Muscle layer of duodenum (tissue), 2 donors: ENCODE measurements around the gene GLI2.

Source experiments
- H3K27ac ChIP-seq: one replicate; pipeline ENCODE4 v1.7.0; 2013; ENCODE audit warnings: mild to moderate bottlenecking, low read length
- H3K27me3 ChIP-seq: one replicate; pipeline ENCODE4 v1.7.0; 2013; ENCODE audit warnings: low read depth, mild to moderate bottlenecking, control low read depth, low read length
- H3K36me3 ChIP-seq, 2 donors: one replicate each; pipeline ENCODE4 v1.7.0; 2013; ENCODE audit warnings: low read length in 2 of 2, control low read depth in 1 of 2, mild to moderate bottlenecking in 1 of 2; ENCODE audit not compliant: insufficient read depth in 2 of 2, control insufficient read depth in 1 of 2
- H3K4me1 ChIP-seq, 2 donors: one replicate each; pipeline ENCODE4 v1.7.0; 2013; ENCODE audit warnings: low read length in 2 of 2, mild to moderate bottlenecking in 2 of 2, control low read depth in 1 of 2, moderate library complexity in 1 of 2; ENCODE audit not compliant: insufficient read depth in 2 of 2, control insufficient read depth in 1 of 2
- H3K4me3 ChIP-seq, 2 donors: one replicate each; pipeline ENCODE4 v1.7.0; 2013; ENCODE audit warnings: low read length in 2 of 2, low read depth in 1 of 2, mild to moderate bottlenecking in 1 of 2
- H3K9me3 ChIP-seq, 2 donors: one replicate each; pipeline ENCODE4 v1.7.0; 2013; ENCODE audit warnings: low read length in 2 of 2, control low read depth in 1 of 2, mild to moderate bottlenecking in 1 of 2; ENCODE audit not compliant: control insufficient read depth in 1 of 2
- donor health status: healthy.

The GLI2 gene

DNA sequence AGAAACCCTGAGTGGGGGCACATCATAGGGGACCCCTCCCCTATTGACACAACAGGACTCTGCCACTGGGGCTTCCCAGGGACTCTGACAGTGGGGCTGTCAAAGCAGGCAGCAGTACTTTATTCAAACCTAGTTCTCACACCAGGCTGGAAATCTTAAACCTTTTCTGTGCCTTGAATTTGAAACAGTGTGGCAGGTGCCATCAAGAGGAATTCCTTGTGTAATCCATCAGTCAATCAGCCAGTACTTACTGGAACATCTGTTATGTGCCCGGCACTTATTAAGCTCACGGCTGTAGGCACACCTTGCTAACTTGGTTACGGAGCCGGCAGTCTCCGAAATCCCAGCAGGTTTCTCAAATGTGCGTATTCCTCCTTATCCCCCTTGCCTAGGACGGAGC, 12.0 kb downstream of the GLI2 start:
- no peaks in the 10 kb centered on the region for H3K36me3 ChIP-seq
- H3K27me3 ChIP-seq = no peaks in the 10 kb centered on the region
- no peaks in the 10 kb centered on the region for H3K9me3 ChIP-seq
- no peak overlapping the region for H3K4me3 ChIP-seq
- H3K27ac ChIP-seq = no peak overlapping the region
- no peaks in the 10 kb centered on the region for H3K4me1 ChIP-seq

DNA sequence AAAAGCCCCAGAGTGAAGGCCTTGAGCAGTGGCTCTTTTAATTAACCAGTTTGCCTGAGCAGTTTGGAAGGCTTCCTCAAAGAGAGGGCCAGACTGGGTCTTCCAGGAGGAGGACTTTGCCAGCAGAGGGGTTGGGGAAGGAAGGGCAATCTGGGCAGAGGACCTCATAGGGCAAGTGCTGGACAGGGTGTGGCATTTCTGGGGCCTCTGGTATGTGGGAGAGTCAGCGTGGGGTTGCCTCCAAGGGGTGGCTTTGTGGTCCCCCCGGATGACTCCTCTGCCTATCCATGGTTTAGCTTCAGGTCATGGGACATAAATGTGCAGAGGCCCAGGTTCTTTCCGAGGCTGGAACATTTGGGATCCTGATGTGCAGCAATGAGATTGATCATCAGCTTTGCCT, 12.6 kb downstream of the GLI2 start:
- H3K4me1 ChIP-seq = no peaks in the 10 kb centered on the region
- no peaks in the 10 kb centered on the region for H3K9me3 ChIP-seq
- H3K27me3 ChIP-seq = no peaks in the 10 kb centered on the region
- H3K4me3 ChIP-seq = no peak overlapping the region
- no peak overlapping the region for H3K27ac ChIP-seq
- H3K36me3 ChIP-seq = no peaks in the 10 kb centered on the region

DNA sequence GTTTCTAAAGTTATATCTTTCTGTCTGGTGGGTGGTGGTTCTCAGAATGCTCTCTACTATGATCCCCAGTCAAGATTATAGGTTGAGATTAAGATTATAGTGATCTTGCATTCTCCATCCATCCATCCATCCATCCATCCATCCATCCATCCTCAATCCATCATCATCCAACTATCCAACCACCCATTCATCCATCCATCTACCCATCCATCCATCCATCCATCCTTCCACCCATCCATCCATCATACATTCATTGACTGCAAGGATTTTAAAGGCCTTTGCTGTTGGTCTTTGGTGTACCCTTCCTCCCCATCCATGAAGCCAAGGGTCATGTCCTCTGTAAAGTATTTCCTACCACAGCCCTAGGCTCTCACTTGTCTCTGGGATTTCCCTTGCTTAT, 13.1 kb downstream of the GLI2 start:
- Histone ChIP-seq H3K27ac (no peak overlapping the region), H3K9me3 (no peaks in the 10 kb centered on the region), H3K27me3 (no peaks in the 10 kb centered on the region), H3K4me1 (no peaks in the 10 kb centered on the region), H3K36me3 (no peaks in the 10 kb centered on the region), H3K4me3 (no peak overlapping the region)

DNA sequence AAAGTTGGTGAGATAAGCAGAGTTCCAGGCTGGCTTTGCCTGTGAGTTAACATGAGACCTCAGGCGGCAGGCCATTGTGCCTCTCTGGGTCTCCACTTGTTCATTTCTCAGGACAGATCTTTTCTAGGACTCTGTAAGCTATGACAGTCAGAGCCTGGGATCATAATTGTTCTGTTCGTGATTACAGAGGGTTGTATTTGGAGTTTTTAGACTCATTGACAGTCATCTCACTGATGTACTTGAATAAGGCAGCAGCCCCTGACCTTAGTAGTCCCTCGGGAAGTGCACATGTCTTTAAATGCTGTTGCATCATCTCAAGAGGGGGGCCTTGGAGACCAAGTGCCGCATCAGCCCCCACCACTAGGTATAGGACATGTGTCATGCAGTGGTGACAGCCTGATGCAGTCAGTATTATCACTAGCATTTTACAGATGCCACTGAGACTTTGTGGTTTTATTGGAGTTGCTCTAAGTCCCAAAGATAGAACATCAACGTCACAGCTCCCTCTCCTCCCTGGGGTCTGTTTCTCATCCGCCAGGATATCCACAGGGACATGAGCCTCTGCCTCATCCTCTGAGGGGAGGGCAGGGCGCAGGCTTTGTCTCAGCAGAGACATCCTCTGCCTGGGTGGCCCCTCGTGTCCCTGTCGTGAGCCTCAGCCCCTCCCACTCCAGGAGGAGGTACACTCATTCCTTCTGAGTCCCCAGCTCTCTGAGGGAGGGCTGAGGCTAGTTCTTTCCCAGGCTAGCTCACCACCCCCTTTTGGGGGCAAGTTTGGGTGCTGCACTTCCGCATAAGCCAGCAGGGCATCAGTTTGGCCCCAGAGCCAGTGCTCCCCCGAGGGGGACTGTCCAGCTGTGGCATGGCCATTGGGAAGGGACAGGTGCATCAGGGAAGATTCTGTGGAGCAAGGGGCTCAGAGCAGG, 14.1 kb downstream of the GLI2 start:
- no peaks in the 10 kb centered on the region for H3K27me3 ChIP-seq
- no peaks in the 10 kb centered on the region for H3K9me3 ChIP-seq
- no peaks in the 10 kb centered on the region for H3K4me1 ChIP-seq
- no peaks in the 10 kb centered on the region for H3K36me3 ChIP-seq
- H3K27ac ChIP-seq = no peak overlapping the region
- no peak overlapping the region for H3K4me3 ChIP-seq

DNA sequence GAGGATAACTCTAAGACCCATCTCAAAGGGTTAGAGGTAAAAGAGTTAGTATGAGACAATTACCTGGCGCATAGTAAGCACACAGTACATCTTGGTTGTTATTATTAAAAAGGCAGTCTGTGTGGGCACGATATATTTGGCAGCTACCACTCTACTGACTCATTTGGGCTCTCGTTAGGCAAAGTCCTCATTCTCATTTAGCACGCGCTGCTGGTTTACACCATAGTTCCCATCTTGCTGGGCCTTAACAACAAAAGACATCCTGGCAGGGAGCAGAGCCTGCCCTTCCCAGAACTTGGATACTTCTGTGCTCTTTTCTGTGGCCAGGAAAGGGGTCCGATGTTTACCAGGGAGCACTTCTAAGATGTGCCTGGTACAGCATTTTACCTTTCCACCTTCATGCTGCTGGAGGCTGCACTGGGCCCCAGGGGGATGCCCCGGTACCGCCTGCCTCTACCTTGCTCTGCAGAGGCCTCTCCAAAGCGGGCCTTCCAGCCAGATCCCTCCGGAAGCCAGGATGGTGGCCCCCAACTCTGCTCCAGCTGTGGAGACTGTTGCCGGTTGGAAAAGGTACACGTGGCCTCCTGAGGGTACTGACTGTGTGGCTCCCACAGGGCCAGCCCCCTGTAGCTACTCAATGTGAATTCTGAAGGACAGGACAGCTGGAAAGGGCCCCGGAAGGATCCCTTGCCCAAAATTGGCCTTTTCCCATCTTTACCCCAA, 15.0 kb downstream of the GLI2 start:
- Histone ChIP-seq H3K4me1 (no peaks in the 10 kb centered on the region), H3K4me3 (no peak overlapping the region), H3K27me3 (no peaks in the 10 kb centered on the region), H3K9me3 (no peaks in the 10 kb centered on the region), H3K27ac (no peak overlapping the region), H3K36me3 (no peaks in the 10 kb centered on the region)

DNA sequence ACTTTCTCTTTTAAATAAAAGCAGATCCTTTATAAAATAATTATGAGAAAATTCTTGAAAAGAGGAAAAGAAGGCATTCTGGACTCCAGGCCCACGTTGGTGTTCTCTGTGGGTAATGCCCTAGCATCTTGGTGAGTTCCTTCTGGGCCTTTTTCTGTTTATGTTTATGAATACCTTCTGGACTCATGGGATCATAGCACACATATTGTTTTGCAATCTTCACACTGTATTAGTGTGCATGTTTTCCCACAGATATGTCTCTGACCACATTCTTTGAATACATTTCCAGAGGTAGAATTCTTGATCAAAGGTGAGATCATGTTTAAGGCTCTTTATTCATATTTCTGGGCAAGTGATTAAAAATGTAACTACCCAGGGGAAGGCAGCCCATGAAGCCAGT, 15.9 kb downstream of the GLI2 start:
- H3K4me1 ChIP-seq = no peaks in the 10 kb centered on the region
- no peaks in the 10 kb centered on the region for H3K27me3 ChIP-seq
- no peaks in the 10 kb centered on the region for H3K9me3 ChIP-seq
- no peak overlapping the region for H3K27ac ChIP-seq
- no peaks in the 10 kb centered on the region for H3K36me3 ChIP-seq
- no peak overlapping the region for H3K4me3 ChIP-seq

DNA sequence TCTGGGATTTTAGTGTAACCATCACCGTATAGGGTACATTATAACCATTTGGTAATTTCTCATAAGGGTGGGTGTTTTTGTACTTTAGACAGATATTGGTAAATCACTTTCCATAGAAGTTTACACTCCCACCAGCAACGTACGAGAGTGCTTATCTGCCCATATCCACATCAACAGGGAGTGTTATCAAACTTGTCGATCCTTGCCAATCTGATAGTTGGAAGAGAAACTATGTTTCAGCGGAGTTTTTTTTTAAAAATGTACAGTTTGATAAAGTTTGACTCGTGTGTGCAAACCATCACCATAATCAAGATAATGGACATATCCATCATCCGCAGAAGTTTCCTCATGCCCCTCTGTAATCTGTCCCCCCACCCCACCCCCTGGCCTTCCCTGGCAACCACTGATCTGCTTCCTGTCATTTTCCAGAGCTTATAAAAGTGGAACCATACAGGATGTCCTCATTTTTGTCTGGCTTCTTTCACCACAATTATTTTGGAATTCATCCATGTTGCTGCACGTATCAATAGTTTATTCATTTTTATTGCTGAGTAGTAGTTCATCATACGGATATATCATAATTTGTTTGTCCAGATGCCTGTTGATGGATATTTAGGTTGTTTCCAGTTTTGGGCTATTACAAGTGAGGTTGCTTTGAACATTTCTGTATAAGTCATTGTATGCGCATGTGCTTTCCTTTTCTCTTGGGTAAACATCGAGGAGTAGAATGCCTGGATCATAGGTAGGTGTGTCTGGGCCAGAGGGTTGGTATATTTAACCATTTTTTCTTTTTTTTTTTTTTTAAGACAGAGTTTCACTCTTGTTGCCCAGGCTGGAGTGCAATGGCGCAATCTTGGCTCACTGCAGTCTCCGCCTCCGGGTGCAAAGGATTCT, 18.6 kb downstream of the GLI2 start:
- H3K4me3 ChIP-seq = no peak overlapping the region
- H3K9me3 ChIP-seq = no peaks in the 10 kb centered on the region
- no peaks in the 10 kb centered on the region for H3K27me3 ChIP-seq
- no peaks in the 10 kb centered on the region for H3K36me3 ChIP-seq
- H3K4me1 ChIP-seq = peaks cover 0 to 11% of the 10 kb centered on the region in 2 donors
- no peak overlapping the region for H3K27ac ChIP-seq

DNA sequence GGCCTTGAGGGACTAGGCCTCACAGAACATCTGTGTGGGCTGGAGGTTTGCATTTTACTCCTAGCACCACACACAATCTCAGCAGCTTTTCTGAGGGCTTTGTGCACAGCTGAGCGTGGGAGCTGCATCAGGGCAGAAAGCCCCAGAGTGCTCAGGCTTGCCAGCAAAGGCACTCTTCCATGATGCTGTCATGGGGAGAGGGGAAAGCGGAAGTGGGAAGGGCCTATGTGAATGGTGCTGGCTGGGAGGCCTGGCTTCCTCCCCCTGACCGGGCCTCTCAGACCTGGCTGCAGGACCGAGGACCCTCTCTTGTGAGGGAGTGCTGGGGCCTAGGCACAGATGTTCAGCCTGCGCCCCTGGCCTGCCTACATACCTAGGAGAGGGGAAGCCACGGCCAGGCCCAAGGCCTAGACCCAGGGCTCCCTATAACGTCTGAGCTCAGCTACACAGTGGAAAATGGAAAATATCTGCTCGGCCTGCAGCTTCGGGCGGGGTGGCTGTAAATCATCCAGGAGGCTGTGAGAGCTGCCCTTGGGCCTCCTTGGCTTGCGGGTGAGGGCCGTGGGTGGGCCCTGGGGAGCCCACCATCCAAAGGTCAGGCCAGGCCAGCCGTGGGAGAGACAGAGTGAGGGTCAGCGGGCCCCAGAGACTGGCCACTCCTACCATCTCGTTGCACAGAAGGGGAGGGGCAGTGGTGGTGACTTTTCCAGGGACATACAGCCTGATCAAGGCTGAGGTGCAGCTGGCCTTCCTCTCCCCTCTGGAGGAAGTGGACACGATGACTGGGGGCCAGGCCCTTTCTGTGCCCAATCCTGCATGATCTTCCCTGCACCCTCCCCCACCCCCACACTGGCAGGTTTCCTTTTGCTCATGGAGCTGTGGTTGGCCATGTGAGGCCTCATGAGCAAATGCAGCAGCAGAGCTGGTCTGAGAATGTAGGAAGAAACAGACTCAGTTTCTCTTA, 22.8 kb downstream of the GLI2 start:
- Histone ChIP-seq H3K36me3 (no peaks in the 10 kb centered on the region), H3K27me3 (no peaks in the 10 kb centered on the region), H3K4me1 (peaks cover 0 to 24% of the 10 kb centered on the region in 2 donors), H3K9me3 (no peaks in the 10 kb centered on the region), H3K4me3 (no peak overlapping the region), H3K27ac (no peak overlapping the region)

DNA sequence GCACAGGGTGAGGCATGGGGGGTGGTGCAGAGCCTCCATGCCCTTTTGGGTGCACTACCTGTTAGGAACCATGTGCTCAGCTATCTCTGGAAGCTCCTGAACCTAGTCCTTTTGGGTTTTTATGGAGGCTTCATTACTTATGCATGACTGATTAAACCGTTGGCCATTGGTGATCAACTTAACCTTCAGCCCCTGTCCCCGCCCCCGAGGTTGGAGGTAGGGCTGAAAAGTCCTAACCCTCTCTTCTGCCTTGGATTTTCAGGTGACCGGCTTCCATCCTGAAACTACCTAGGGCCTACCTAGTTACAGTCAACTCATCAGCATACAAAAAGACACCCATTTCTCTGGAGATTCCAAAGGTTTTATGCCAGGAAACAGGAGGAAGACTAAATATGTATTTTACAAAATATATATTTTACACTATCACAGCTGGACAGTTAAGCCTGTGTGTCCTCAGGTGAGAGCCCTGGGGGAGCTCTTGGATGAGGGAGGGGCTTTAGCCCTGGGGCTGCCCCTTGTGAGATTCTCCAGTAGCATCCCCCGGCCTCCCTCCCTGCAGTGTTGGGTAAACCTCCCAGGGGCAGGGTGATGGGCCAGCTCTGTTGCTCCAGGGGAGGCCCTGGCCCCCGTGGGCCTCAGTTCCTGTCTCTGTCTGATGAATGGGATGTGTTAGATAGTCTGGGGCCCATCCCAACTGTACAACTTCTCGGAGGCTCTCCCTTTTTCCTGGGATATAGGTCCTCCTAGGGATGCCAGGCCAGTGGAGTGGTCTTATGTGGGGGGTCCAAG, 24.1 kb downstream of the GLI2 start:
- Histone ChIP-seq H3K27me3 (no peaks in the 10 kb centered on the region), H3K36me3 (no peaks in the 10 kb centered on the region), H3K27ac (no peak overlapping the region), H3K9me3 (no peaks in the 10 kb centered on the region), H3K4me3 (no peak overlapping the region), H3K4me1 (peaks cover 0 to 35% of the 10 kb centered on the region in 2 donors)
